Caki2 (cell line): Measurements from ENCODE around the gene LRRK1. TPM values are rescaled to one million over a fixed set of nuclear protein-coding genes. Genes with fewer than 3 reads are reported as not detected.

Experiments used
- DNase-seq: peaks from one replicate; pipeline ENCODE4 v3.0.0-alpha.2; 2015; ENCODE audit warnings: low read depth
- in situ Hi-C: cut with HindIII; loops from 2 replicates; pipeline ENCODE4 v1.10.0; 2016; ENCODE audit warnings: low sequenced_read_pairs, low pct_unique_long_range_greater_than_20kb, mixed read lengths
- total RNA-seq: library from RNA; depleted of rRNA; stranded (reverse); fragments of >200 nt; shearing (Covaris generic); gene quantifications from 2 replicates; pipeline ENCODE4 v1.2.3, GENCODE V29; 2014; ENCODE audit warnings: low replicate concordance

Gene LRRK1
- total RNA-seq, 1 experiment from 2014 or later, result 9.8 TPM

DNA sequence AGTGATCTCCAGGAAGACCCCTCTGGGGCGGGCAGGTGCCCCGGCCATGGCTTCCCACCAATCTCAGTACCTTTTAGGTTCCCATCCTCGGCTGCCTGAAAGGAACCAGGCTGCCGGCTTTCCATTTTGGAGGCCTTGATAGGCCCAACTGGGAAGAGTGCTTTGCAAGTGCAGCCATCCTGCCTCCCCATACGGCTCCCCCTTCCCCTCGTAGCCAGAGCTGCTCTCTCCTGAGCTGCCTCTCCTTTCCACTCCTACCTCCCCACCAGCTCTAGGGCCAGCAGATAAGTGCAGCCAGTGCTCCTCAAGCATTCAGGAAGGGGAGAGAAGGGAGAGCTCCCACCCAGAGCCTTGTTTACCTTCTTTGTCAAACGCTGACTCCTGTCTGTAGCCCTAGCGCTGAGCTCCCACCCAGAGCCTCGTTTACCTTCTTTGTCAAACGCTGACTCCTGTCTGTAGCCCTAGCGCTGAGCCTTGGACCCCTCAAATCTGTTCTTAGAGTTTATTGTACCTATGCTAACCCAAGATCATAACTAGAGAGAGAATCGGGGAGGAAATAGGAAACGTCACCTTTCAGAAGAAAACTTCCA lies 133.0 kb downstream of the LRRK1 start:
- in situ Hi-C loops, result no loop called here
- no peak for DNase-seq

DNA sequence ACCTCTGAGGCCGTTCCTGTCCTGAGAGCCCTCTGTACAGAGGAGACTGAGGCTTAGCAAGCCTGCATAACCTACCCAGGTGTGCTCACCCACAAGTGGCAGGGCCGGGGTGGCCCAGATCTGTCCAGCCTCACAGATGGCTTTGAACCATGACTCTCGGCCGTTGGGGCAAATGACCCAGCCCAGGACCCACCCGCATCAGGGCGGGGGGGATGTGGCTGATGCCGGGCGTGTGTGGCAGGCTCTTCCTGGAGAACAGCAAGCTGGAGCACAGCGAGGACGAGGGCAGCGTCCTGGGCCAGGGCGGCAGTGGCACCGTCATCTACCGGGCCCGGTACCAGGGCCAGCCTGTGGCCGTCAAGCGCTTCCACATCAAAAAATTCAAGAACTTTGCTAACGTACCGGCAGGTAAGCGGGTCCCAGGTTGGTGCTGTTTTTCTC lies 133.5 kb downstream of the LRRK1 start:
- in situ Hi-C loops, result no loop called here
- no peak for DNase-seq

DNA sequence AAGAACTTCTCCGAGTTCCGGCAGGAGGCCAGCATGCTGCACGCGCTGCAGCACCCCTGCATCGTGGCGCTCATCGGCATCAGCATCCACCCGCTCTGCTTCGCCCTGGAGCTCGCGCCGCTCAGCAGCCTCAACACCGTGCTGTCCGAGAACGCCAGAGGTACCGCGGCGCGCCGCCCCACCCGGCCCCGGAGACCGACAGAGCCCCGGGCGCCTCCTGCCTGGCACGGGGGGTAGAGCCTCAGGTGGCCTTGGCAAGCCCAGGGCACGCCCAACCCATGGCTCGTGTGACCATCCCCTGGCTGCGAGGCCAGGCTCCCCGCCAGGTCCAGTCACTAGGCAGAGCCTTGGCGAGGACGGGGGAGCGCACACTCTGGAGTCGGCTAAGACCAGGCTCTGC lies 134.1 kb downstream of the LRRK1 start:
- DNase-seq, result no peak
- in situ Hi-C loops, result no loop called here

DNA sequence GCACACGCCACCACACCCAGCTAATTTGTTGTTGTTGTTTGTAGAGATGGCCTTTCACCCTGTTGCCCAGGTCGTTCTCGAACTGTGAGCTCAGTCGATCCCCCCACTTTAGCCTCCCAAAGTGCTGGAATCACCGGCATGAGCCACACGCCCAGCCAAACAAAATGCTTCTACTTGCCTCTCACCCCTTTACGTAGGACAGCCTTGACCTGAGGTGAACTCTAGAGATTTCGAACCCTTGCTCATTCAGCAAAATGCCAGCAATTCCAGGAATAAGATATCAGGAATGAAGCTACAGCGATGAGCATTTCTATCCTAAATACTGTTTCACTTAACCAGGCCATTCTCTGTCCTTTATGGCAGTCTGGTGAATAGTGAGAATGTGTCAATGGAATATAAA lies 135.0 kb downstream of the LRRK1 start:
- DNase-seq, result no peak
- in situ Hi-C loops, result no loop called here

DNA sequence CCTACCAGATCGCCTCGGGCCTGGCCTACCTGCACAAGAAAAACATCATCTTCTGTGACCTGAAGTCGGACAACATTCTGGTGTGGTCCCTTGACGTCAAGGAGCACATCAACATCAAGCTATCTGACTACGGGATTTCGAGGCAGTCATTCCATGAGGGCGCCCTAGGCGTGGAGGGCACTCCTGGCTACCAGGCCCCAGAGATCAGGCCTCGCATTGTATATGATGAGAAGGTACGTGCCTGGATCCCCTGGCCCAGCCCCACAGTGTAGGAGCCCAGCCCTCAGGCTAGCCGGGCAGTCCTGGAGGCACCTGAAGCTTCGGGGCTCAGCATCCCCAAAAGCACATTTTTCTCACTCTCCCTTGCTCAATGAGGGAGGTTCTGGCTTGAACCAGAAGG lies 135.8 kb downstream of the LRRK1 start:
- in situ Hi-C loops, result no loop called here
- DNase-seq, result no peak

DNA sequence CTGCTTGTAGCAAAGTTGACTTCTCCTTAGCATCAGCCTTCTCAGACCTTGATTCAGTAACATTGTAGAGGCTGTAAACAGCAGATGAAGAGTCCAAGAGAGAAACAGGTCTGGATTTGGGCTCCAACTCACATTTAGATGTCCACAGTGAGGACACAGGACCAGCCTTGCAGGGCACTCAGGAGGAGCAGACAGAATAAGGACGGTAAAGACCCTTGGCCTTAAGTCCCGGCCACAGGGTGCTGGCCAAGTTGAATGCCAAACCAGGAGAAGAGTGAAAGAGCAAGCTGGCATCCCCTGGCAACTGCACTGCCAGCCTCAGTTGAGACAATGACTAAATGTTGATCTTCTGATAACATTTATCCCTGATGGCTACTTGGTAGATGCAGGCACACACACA lies 136.3 kb downstream of the LRRK1 start:
- DNase-seq, result no peak
- in situ Hi-C loops, result no loop called here

DNA sequence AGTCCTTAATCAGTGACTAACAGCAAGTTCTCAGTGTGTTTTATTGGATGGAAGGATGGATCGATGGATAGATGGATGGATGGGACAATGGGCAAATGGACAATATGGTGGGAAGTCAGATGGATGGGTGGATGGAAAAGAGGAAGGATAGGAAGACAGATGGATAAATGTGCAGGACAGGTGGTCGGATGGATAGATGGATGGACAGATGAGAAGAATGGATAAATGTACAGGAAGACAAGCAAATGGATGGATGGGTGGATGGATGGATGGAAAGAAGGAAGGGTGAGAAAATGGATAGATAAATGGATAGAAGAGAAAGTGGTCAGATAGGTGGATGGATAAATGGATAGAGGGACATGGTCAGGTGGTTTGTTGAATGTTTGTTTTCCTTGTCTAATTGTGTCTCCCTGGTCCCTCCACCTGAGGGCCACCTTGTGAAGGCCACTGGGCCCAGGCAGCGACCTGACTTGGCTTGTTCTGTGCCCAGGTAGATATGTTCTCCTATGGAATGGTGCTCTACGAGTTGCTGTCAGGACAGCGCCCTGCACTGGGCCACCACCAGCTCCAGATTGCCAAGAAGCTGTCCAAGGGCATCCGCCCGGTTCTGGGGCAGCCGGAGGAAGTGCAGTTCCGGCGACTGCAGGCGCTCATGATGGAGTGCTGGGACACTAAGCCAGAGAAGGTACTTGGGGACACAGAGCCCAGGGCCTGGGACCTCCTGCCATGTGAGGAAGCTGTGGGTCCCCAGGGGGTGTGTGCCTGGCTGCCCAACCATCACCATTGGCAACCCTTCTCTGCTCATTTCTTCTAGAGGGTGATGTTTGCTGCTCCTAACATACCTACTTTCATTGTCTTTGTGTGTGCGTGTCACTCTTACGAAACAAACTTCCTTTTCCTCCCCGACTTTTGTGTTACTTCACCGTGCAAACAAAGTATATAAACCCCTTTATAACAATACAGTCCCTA lies 137.5 kb downstream of the LRRK1 start:
- no peak for DNase-seq
- in situ Hi-C loops, result no loop called here

DNA sequence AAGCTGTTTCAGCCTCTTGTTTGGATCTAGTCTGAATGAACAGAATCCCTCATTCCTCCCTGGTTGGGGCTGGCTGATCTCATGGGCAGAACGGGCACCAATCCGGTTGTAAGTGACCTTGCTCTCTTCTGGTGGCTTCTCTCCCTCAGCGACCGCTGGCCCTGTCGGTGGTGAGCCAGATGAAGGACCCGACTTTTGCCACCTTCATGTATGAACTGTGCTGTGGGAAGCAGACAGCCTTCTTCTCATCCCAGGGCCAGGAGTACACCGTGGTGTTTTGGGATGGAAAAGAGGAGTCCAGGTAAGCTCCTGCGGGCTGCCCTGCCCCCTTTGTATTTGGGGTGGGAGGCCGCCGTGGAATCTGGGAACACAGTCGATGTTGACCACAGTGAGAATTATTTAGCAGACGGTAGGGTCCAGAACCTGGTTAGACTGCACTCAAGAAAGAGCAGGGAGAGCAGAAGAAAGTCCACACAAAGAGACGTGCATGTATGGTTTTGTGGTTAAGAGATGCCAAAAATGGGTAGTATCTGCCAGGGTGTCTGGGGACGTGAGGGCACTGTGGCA lies 138.8 kb downstream of the LRRK1 start:
- DNase-seq, result no peak
- in situ Hi-C loops, result no loop called here

DNA sequence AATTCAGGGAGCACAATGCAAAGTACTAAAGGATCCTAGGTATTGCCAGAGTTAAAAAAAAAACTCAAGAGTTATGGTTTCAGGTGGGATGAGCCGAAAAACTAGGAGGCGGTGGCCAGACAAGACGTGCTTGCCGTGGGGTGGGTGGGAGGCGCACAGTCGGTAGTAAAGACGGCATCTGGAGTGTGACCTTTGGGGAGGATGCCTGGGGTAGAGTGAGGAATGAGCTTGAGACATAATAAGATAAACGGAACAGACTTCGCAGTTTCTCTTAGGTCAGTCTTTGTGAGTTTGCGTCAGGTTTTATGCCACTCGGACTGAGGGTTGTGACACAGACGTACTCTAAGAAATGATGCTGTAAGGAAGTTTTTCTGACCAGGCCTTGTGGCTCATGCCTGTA lies 139.6 kb downstream of the LRRK1 start:
- in situ Hi-C loops, result no loop called here
- no peak for DNase-seq

DNA sequence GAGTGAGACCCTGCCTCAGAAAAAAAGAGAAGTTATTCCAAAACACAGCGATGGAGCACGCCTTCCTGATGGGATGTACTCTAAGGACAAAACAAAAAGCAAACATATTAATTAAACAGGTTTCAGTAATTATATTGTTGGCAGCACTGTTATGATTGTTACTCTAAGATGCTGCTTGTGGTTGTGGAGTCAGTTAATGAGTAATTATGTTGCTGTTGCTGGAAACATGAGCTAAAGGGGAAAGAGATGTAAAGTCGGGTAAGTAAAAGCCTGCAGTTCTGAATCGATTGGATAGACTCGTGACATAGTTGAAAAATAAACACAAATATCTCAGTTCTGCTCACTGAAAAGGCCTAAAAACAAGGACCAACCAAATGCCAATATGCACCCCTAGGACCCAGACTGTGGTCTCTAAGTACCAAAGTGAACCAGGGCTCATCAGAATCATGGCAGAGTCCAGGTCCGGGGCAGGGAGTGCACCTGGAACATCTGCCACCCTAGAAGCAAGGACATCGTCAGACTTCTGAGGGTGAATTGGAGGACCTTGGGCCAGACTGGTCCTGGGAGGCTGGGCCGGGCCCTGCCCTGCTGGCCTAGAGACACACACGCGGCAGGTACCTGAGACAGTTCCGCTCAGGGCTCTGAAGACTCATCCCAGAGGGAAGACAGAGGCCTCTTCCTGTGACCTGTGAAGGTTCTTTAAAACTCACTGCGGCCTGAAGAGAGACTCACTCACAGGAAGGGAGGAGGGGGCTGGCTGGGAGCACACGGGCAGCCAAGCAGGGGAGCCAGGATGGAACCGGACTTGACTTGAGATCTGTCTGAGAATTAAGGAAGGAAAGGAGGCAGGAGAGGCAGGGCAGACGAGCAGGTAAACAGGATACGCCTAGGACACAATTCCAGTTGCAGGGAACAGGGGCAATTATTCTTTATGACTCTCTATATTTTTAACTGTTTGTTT lies 140.5 kb downstream of the LRRK1 start:
- in situ Hi-C loops, result no loop called here

DNA sequence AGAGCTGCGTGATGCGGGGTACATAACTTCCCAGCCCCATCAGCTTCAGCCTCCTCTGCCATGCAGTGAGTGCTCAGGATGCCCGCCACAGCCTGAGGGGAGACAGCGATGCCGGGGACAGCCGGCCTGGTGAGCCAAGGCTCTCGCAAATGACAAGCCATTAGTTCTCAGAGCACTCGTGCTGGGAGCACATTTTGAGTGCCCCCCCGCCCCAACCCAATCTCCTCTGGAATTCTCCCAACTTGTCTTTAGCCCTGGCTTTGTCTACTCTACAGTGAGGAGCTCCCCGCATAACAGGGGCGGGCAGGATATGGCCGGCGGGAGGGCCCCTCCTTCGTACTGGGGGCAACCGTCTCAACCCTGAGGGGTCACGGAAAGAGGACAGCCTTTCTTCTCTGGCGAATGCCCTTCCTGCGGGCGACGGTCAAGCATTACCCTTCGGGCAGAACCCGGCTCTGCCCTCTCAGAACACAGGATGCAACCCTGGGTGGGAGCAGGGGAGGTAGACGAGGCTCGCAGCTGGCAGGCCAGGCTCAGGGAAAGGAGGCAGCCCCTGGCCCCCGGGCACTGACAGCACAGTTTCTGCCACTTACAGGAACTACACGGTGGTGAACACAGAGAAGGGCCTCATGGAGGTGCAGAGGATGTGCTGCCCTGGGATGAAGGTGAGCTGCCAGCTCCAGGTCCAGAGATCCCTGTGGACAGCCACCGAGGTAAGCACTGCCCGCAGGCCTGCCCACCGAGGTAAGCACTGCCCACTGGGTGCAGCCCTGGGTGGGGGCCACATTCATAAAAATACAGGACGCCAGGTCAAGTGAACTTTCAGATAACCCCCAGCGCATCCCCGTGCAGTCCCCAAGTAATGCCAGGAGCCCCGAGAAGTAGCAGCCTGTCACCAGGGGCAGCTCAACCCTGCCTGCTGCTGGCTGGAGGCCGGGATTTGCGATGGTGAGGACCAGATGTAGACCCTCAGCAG lies 141.7 kb downstream of the LRRK1 start:
- no peak for DNase-seq
- in situ Hi-C loops, result no loop called here

More for the DNA sequence above, 140.5 kb downstream of the LRRK1 start:
- DNase-seq, result no peak

DNA sequence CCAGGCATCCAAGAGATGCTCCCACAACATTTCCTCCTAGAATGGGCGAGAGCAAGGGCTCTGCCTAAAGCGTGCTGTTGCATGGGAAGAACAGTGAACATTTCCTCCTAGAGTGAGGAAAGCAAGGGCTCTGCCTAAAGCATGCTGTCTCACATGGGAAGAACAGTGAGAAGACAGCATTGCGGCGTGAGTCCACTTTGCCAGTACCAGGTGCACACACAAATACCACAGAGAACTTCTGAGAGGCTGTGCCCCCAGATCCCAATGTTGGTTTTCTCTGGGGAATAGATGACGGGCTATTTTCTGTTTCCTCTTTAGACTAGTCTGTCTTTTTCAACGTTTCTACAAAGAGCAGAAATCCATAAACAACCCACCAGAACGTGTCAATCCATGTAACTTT lies 142.9 kb downstream of the LRRK1 start:
- no peak for DNase-seq
- in situ Hi-C loops, result no loop called here

DNA sequence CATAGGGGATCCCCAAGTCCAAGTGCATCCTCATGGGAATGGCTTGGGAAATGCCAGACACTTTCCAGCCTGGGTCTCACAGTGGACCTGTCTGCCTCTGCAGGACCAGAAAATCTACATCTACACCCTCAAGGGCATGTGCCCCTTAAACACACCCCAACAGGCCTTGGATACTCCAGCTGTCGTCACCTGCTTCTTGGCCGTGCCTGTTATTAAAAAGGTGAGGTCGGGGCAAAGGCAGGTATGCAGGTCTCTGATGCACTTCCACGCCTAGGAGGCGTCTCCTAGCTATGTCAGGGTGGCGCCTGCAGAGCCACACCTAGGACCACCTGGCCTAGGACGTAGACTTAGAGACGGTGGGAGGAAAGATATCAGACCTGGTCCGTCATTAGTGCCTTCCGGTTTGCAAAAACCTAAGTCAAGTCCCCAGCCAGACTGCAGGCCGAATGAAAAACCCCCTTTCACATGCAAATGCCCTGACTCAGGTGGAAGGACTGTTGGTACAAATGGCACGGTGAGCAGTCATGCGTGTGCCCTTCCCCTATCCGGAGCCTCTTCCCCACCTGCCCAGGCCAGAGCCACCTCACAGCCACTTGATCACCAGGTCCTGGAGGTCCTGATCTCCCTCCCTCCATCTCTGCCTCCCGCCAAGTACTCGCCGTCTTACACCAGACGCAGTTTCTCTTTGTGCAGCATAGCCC lies 143.5 kb downstream of the LRRK1 start:
- in situ Hi-C loops, result no loop called here
- no peak for DNase-seq

DNA sequence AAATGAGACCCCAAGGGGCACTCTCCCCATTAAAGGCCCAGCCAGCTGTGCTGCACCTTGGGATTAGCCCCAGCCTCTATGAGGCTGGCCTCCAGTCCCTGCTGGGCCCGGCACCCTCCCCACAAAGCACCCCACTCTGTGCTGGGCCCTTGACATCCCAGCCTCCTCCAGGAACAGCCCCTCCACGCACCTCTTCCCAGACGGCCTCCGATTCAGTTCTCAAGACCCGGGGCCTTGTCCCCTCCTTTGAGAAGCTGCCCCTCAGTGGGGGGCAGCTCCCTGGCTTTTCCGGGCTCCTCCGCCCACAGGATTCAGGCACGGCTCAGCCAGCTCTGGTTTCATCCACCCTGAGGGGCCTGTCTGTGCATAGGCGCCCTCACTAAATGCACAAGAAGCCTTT lies 144.1 kb downstream of the LRRK1 start:
- in situ Hi-C loops, result no loop called here
- no peak for DNase-seq

DNA sequence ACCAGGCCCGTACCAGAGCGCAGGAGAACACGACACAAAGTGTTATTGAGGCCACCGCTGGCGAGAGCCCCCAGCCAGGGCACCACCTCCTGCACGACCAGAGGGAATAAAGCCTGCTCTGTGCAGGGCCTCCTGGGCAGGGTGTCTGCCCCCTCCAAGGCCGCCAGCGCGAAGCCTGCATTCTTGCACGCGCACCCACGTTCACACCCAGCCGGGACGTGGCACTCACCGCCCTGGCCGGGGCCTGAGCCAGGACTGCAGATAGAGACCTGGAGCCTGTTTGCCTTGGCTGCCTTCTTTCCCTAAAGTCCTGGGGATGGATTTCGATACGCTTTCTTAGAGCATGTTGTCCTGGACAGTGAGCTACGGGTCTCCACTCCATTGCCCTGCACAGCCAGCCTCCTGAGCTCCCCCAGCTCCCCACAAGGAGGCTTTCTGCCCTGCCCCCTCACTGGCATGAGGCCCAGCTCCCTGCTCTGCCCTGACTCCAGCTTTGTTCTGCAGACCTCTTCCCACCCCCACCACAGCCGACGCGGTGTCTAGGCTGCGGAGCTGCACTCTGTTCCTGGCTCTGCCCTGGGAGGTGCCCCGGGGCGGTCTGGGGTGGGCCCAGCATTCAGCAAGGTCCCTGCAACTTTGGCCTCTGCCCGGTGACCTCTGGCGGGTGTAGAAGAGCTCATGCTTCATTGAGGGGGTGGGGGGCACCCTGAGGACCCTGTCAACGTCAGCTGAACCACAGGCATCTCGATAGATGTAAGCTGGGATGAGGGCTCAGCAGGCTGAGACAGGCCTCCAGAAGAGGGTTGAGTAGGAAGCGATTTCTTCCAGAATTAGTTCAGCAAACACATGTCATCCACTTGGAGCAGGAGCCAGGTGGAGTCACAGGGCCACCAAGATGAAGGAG lies 145.0 kb downstream of the LRRK1 start:
- no peak for DNase-seq

More for the DNA sequence above, 145.0 kb downstream of the LRRK1 start:
- in situ Hi-C loops, result no loop called here
